MCF 10A (cell line): ENCODE data around the gene GAPVD1. TPM values are rescaled to one million over a fixed set of nuclear protein-coding genes. Genes with fewer than 3 reads are reported as not detected.

ENCODE experiments used
- BruUV-seq: library from RNA; stranded (reverse); fragments of 400-500 nt; replicated peaks from 2 replicates; lab custom pipeline; 2021; lab: Mats Ljungman, UMichigan
- CTCF ChIA-PET: fragments of 300-600 bp; sonication (Branson Sonifier 250); formaldehyde crosslinking; extraction: SDS; loops from one replicate; lab custom pipeline; 2021; ENCODE audit warnings: antibody characterized with exemption, inconsistent platforms; lab: Yijun Ruan, JAX
- POLR2A ChIA-PET: fragments of 300-600, 350-650 bp; sonication (Branson Sonifier 250); formaldehyde crosslinking; extraction: SDS; loops from one replicate; lab custom pipeline; 2020; ENCODE audit warnings: antibody characterized with exemption, inconsistent platforms; lab: Yijun Ruan, JAX
- DNase-seq: peaks from one replicate; pipeline ENCODE4 v3.0.0-alpha.2; 2018; ENCODE audit not compliant: unreplicated experiment
- H3K27ac Mint-ChIP-seq: one replicate; pipeline ENCODE4 v1.8.0; 2022; ENCODE audit warnings: mild to moderate bottlenecking, low read depth, mixed read lengths; ENCODE audit not compliant: unreplicated experiment
- H3K27me3 Mint-ChIP-seq: one replicate; pipeline ENCODE4 v1.8.0; 2022; ENCODE audit warnings: mixed read lengths; ENCODE audit not compliant: insufficient read depth, unreplicated experiment
- H3K36me3 Mint-ChIP-seq: one replicate; pipeline ENCODE4 v1.8.0; 2022; ENCODE audit warnings: mild to moderate bottlenecking, moderate library complexity, mixed read lengths; ENCODE audit not compliant: insufficient read depth, unreplicated experiment
- H3K4me1 Mint-ChIP-seq: one replicate; pipeline ENCODE4 v1.8.0; 2022; ENCODE audit warnings: mixed read lengths; ENCODE audit not compliant: insufficient read depth, unreplicated experiment
- H3K4me3 Mint-ChIP-seq: one replicate; pipeline ENCODE4 v1.8.0; 2022; ENCODE audit warnings: mild to moderate bottlenecking, moderate library complexity, mixed read lengths; ENCODE audit not compliant: unreplicated experiment
- H3K9me3 Mint-ChIP-seq: one replicate; pipeline ENCODE4 v1.8.0; 2022; ENCODE audit warnings: mixed read lengths; ENCODE audit not compliant: unreplicated experiment
- CTCF ChIP-seq: fragments of 200-600 bp; IDR thresholded peaks from one replicate; pipeline ENCODE4 v1.8.0; 2022; ENCODE audit warnings: antibody characterized with exemption, mild to moderate bottlenecking; ENCODE audit not compliant: unreplicated experiment
- intact Hi-C: fragments of 100-400 bp; cut with micrococcal nuclease; formaldehyde crosslinking; loops from 2 replicates; pipeline ENCODE4 v1.14.1; 2022
- total RNA-seq: library from RNA; stranded (reverse); gene quantifications from 2 replicates; pipeline ENCODE4 v1.2.3, GENCODE V29; 2022

Gene GAPVD1
- total RNA-seq, 1 experiment from 2014 or later: 46.2 TPM

DNA sequence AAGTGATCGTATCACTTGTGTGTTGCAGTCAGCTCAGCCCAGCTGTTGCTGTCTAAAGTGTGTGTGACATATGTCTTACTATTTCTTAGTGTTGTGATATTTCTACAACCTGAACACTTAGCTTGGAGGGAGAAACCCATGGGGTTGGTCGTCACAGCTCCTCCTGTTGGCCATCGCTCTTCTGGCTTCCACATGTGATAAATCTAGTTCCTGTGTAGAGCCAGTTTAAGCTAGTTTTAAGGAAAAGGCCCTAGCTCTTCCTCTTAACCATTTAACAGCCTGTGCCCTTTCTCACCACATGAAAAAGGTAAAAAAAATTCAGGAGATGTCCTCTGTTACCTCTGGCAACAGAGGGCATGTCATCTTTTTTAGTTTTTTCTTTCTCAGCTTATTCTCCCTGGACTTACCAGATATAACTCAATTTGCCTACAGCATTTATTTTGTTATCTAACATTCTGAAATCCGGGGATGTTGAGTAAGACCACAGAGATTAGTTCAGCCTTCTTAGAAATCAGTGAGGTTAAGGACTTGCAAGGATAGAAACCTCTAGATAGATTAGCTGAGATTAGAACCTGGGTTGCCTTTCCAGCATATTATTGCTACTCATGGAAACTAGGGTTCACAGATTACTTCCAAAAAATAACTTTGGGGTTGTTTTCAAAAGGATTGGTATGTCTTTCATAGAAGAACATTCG is 100.4 kb downstream of the GAPVD1 start:
- Mint-ChIP-seq H3K9me3 (no peaks in the 10 kb centered on the region), H3K4me3 (no peak overlapping the region), H3K27ac (no peak overlapping the region), H3K4me1 (no peaks in the 10 kb centered on the region), H3K27me3 (no peaks in the 10 kb centered on the region), H3K36me3 (peaks cover 71% of the 10 kb centered on the region)
- peak; percentile 24 for DNase-seq
- intact Hi-C loops: no loop called here
- BruUV-seq: no TSS peak
- ChIA-PET POLR2A (interaction anchor here (0.7 to 2.3 kb wide), 7 partner anchors 10 to 422 kb away, joined by 3 to 7 read pairs (median 3); no protein-coding TSS in a partner anchor), CTCF (interaction anchor here (0.6 to 2.4 kb wide), 9 partner anchors 12 to 468 kb away, joined by 3 to 7 read pairs (median 4); no protein-coding TSS in a partner anchor)
- peak; percentile 5 for TF ChIP-seq CTCF

DNA sequence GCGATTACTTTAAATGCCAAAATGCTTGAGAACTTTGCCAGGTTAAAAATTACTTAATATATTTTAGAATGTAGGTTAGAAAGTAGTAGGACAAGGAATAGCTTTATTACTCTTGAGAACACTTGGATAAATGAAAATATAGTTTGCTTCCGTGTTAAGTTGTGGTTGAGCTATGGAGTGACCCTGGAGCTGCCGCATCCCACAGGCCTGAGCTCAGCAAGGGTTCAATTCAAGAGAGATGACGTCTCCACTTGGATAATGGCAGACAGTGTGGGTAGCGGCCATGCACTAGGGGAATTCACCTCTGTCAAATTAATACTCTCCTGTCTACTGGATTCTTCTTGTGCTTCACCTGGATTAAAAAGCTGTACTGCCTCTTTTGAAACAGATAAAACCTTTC is 105.0 kb downstream of the GAPVD1 start:
- H3K27me3 Mint-ChIP-seq: no peaks in the 10 kb centered on the region
- H3K4me1 Mint-ChIP-seq: no peaks in the 10 kb centered on the region
- intact Hi-C loops: no loop called here
- POLR2A ChIA-PET: interaction anchor here (0.5 kb wide), 1 partner anchor 178 kb away, joined by 4 read pairs; no protein-coding TSS in a partner anchor
- no peaks in the 10 kb centered on the region for H3K9me3 Mint-ChIP-seq
- no peak overlapping the region for H3K27ac Mint-ChIP-seq
- H3K36me3 Mint-ChIP-seq: peaks cover 71% of the 10 kb centered on the region
- no TSS peak for BruUV-seq
- DNase-seq: no peak
- H3K4me3 Mint-ChIP-seq: no peak overlapping the region
- TF ChIP-seq CTCF: no peak
- CTCF ChIA-PET: interaction anchor here (0.5 kb wide), 1 partner anchor 38 kb away, joined by 3 read pairs; no protein-coding TSS in a partner anchor

DNA sequence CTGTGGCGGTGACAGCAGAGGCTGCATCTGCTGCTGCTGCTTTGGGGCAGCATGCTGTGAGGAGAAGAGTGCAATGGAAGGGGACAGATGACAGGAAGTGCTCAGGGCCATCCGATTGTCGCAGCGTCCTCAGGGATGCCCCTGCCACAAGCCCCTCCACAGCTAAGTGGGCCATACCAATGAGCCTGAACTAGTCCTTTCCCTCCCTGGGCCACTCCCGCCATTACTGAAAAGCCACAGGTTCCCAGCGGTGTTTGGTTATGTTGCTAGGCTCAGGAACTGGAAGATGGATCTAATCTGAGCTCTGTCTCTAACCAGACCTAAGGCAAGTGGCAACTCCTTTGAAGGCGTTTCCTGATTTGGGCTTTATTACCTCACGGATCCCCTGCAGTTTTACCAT is 109.2 kb downstream of the GAPVD1 start:
- CTCF ChIA-PET: interaction anchor here (1.0 kb wide), 1 partner anchor 114 kb away, joined by 3 read pairs; no protein-coding TSS in a partner anchor
- no peak for TF ChIP-seq CTCF
- no TSS peak for BruUV-seq
- no peaks in the 10 kb centered on the region for H3K9me3 Mint-ChIP-seq
- no peak overlapping the region for H3K4me3 Mint-ChIP-seq
- DNase-seq: no peak
- H3K4me1 Mint-ChIP-seq: peaks cover 12% of the 10 kb centered on the region
- peak overlapping the region; percentile 75 for H3K27ac Mint-ChIP-seq
- H3K27me3 Mint-ChIP-seq: no peaks in the 10 kb centered on the region
- POLR2A ChIA-PET: no interaction called here
- intact Hi-C loops: loop anchor here (5.0 kb wide), 1 partner anchor 508 kb away; the partner anchor contains the start of genes ARPC5L and RPL35
- H3K36me3 Mint-ChIP-seq: peaks cover 32% of the 10 kb centered on the region
